KMS-11 (cell line): ENCODE data around the gene PCSK6.

Experiments used
- H2AFZ ChIP-seq: fragments of 200-600 bp; sonication (generic); 2 replicates; pipeline ENCODE4 v1.6.1; 2016; ENCODE audit warnings: antibody characterized with exemption, mixed run types, low read depth
- H3K27ac ChIP-seq: fragments of 200-600 bp; sonication (generic); 2 replicates; pipeline ENCODE4 v1.6.1; 2016; ENCODE audit warnings: mild to moderate bottlenecking, mixed run types
- H3K27me3 ChIP-seq: fragments of 200-600 bp; sonication (generic); 2 replicates; pipeline ENCODE4 v1.6.1; 2017; ENCODE audit warnings: mild to moderate bottlenecking, low read depth, mixed run types, moderate library complexity; ENCODE audit not compliant: insufficient read depth
- H3K36me3 ChIP-seq: fragments of 200-600 bp; sonication (generic); 2 replicates; pipeline ENCODE4 v1.6.1; 2017; ENCODE audit warnings: mild to moderate bottlenecking, mixed run types; ENCODE audit not compliant: insufficient read depth
- H3K4me1 ChIP-seq: fragments of 200-600 bp; sonication (generic); 2 replicates; pipeline ENCODE4 v1.6.1; 2016; ENCODE audit warnings: mild to moderate bottlenecking, low read depth, mixed run types; ENCODE audit not compliant: poor library complexity, severe bottlenecking
- H3K4me2 ChIP-seq: fragments of 200-600 bp; sonication (generic); 2 replicates; pipeline ENCODE4 v1.7.0; 2016; ENCODE audit warnings: mild to moderate bottlenecking, mixed run types
- H3K4me3 ChIP-seq: fragments of 200-600 bp; sonication (generic); IDR thresholded peaks from 2 replicates; pipeline ENCODE4 v1.6.1; 2017; ENCODE audit warnings: low read depth, low read length, mixed read lengths; ENCODE audit not compliant: insufficient read depth
- H3K79me2 ChIP-seq: fragments of 200-600 bp; sonication (generic); 2 replicates; pipeline ENCODE4 v1.6.1; 2016; ENCODE audit warnings: low read depth, mixed run types; ENCODE audit not compliant: insufficient read depth
- H3K9ac ChIP-seq: fragments of 200-600 bp; sonication (generic); 2 replicates; pipeline ENCODE4 v1.6.1; 2016; ENCODE audit warnings: mild to moderate bottlenecking, mixed run types
- H4K20me1 ChIP-seq: fragments of 200-600 bp; sonication (generic); 2 replicates; pipeline ENCODE4 v1.6.1; 2016; ENCODE audit warnings: mild to moderate bottlenecking, mixed run types; ENCODE audit not compliant: insufficient read depth
- TF ChIP-seq, protein P1 (sequence below): fragments of 200-600 bp; sonication (generic); conservative IDR thresholded peaks from 2 replicates; pipeline ENCODE4 v1.6.1; 2017; ENCODE audit warnings: low read depth, mild to moderate bottlenecking, antibody characterized with exemption, low read length, moderate library complexity, mixed read lengths

The PCSK6 gene

DNA sequence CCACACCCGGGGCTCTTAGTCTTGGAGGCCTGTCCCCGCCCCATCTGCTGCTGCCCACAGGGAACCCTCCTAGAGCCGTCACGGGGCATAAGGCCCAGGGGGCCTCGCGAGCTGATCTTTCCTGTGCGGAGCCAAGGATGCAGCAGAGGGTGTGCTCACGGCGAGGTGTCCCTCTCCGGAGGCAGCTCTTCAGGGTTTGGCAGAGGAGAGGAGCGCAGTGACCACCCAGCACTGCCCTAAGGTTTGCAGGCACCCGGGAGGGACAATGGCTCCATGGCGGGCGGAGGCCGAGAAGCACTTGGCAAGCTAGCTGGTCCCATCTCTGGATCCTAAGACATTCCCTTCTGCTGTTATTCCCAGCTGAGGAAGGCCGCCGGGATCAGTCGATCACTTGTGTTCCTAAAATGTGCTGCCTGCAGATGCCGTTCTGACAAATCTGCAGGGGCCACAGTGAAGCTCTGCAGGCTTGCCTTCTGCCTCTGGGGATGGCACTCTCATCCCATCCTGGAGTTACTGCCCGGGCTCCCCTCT, 47.4 kb upstream of the PCSK6 start:
- H3K4me2 ChIP-seq: no peak overlapping the region
- no peaks in the 10 kb centered on the region for H3K4me1 ChIP-seq
- no peak overlapping the region for H2AFZ ChIP-seq
- no peak overlapping the region for H3K4me3 ChIP-seq
- H3K27ac ChIP-seq: no peak overlapping the region
- TF ChIP-seq, protein P1, sequence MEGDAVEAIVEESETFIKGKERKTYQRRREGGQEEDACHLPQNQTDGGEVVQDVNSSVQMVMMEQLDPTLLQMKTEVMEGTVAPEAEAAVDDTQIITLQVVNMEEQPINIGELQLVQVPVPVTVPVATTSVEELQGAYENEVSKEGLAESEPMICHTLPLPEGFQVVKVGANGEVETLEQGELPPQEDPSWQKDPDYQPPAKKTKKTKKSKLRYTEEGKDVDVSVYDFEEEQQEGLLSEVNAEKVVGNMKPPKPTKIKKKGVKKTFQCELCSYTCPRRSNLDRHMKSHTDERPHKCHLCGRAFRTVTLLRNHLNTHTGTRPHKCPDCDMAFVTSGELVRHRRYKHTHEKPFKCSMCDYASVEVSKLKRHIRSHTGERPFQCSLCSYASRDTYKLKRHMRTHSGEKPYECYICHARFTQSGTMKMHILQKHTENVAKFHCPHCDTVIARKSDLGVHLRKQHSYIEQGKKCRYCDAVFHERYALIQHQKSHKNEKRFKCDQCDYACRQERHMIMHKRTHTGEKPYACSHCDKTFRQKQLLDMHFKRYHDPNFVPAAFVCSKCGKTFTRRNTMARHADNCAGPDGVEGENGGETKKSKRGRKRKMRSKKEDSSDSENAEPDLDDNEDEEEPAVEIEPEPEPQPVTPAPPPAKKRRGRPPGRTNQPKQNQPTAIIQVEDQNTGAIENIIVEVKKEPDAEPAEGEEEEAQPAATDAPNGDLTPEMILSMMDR: no peak
- H4K20me1 ChIP-seq: no peaks in the 10 kb centered on the region
- H3K27me3 ChIP-seq: no peaks in the 10 kb centered on the region
- H3K36me3 ChIP-seq: no peaks in the 10 kb centered on the region
- H3K9ac ChIP-seq: no peak overlapping the region
- H3K79me2 ChIP-seq: no peaks in the 10 kb centered on the region

DNA sequence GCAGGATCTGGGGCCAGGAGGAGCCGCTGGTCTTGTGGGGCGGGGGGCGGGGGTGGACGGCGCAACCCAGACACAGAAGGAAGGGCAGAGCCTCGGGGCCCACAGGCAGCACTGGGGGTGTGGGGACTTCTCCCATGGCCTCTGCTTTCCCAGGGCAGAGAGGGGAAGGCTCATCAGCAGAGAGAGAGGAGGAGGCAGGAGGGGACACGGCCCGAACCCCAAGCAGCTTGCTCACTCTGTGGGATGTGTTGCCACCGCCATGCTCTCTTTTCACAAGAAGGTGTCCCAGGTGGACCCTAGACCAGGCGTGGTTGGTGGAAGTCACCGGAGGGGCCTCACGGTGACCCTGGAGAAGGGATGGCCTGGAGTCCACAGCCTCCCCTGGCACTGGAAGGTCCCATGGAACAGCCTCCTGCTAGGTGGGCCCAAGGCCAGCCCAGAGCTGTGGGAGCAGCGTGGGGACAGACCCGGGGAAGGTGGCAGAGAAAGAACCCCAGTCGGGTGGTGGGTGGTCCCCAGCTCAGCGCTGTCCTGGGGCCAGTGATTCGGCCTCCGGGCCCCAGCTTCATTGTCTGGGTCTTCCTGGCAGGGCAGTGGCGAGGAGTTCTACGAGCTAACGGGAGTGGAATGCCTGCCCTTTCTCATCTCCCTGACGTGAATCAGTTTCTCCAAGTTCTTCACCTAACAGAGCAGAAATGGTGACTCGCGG, 46.8 kb upstream of the PCSK6 start:
- Histone ChIP-seq H3K4me1 (no peaks in the 10 kb centered on the region), H3K4me2 (no peak overlapping the region), H3K27ac (no peak overlapping the region), H3K36me3 (no peaks in the 10 kb centered on the region), H3K9ac (no peak overlapping the region), H3K27me3 (no peaks in the 10 kb centered on the region), H4K20me1 (no peaks in the 10 kb centered on the region), H3K79me2 (no peaks in the 10 kb centered on the region), H2AFZ (no peak overlapping the region), H3K4me3 (no peak overlapping the region)
- TF ChIP-seq, protein P1: no peak

DNA sequence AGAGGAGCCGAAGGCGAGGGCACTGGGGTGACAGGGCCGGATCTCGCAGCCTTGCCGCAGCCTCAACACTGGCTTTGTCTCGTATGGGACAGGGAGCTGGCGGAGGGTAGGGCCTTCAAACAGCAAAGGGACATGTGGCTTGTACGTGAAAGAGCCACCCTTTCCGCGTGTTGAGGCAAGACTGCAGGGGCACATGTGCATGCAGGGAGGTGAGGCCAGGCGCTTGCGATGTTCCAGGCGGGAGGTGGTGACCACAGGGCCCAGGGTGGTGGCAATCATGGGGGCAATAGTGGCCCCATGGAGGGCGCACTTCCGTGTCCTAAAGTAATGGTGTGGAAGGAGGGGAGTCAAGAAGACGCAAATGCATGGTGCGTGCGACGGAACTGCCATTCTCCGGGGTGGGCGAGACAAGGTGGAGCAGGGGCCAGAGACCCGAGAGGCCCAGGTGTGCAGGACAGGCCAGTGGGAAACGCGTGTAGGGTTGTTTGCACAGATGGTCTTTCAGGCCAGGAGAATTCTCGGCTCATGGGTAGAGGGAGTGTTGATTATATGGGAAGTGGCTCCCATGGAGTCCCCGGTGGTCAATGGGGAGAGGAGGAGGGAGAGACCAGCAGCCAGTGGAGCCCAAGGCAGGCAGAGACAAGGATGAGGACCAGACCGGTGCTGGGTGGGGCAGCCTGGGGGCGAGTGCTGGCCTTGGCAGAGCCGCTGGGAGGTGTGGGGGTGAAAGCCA, 45.8 kb upstream of the PCSK6 start:
- no peak overlapping the region for H3K27ac ChIP-seq
- no peak overlapping the region for H3K9ac ChIP-seq
- no peaks in the 10 kb centered on the region for H3K27me3 ChIP-seq
- no peaks in the 10 kb centered on the region for H4K20me1 ChIP-seq
- H3K79me2 ChIP-seq: no peaks in the 10 kb centered on the region
- no peak overlapping the region for H3K4me2 ChIP-seq
- H2AFZ ChIP-seq: no peak overlapping the region
- TF ChIP-seq, protein P1: no peak
- no peaks in the 10 kb centered on the region for H3K36me3 ChIP-seq
- no peak overlapping the region for H3K4me3 ChIP-seq
- H3K4me1 ChIP-seq: no peaks in the 10 kb centered on the region

DNA sequence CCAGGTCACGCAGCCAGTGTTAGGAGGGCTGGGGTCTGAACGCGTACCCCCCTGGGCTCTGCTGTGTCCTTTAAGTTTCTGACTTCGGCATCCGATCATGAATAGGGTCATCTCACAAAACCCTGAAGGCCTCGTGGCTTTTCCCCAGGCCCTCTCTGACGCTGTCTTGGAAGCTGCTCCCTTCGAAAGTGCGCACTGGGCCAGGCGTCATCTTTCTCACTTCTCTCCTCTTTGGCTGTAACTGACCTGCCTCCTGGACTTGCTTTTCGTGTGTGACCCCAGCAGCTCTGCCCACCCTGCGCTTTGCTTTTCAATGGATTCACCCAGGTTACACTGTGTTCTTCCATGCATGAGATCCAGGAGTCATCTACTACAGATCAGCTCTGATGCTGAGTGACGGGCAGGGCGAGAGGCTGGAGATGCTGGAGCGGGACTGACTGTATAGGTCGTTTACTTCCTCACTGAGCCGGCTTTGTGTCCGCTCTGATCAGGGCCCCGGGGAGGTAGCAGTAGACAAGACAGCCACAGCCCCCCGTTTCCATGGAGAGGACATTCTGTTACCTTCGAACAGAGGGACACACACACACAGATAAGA, 45.0 kb upstream of the PCSK6 start:
- Histone ChIP-seq H3K27me3 (no peaks in the 10 kb centered on the region), H3K36me3 (no peaks in the 10 kb centered on the region), H3K79me2 (no peaks in the 10 kb centered on the region), H3K4me3 (no peak overlapping the region), H3K27ac (no peak overlapping the region), H4K20me1 (no peaks in the 10 kb centered on the region), H2AFZ (no peak overlapping the region), H3K9ac (no peak overlapping the region), H3K4me1 (no peaks in the 10 kb centered on the region), H3K4me2 (no peak overlapping the region)
- TF ChIP-seq, protein P1: no peak
